Endothelial cell (in vitro differentiated cells): ENCODE results near the gene DLGAP1. TPM values are rescaled to one million over a fixed set of nuclear protein-coding genes. Genes with fewer than 3 reads are reported as not detected.

ENCODE experiments used
- DNase-seq: peaks from one replicate; pipeline ENCODE4 v3.0.0; 2021; ENCODE audit warnings: low spot score
- H3K27ac Mint-ChIP-seq: one replicate; pipeline ENCODE4 v1.8.0; 2021; ENCODE audit warnings: mixed read lengths, inconsistent platforms; ENCODE audit not compliant: unreplicated experiment
- H3K27me3 Mint-ChIP-seq: one replicate; pipeline ENCODE4 v1.8.0; 2021; ENCODE audit warnings: mild to moderate bottlenecking, moderate library complexity, mixed read lengths, inconsistent platforms; ENCODE audit not compliant: unreplicated experiment
- H3K36me3 Mint-ChIP-seq: one replicate; pipeline ENCODE4 v1.8.0; 2021; ENCODE audit warnings: mild to moderate bottlenecking, low read depth, mixed read lengths, inconsistent platforms; ENCODE audit not compliant: unreplicated experiment
- H3K4me1 Mint-ChIP-seq: one replicate; pipeline ENCODE4 v1.8.0; 2021; ENCODE audit warnings: mild to moderate bottlenecking, mixed read lengths, inconsistent platforms; ENCODE audit not compliant: unreplicated experiment
- H3K4me3 Mint-ChIP-seq: one replicate; pipeline ENCODE4 v1.8.0; 2021; ENCODE audit warnings: mild to moderate bottlenecking, mixed read lengths, inconsistent platforms; ENCODE audit not compliant: unreplicated experiment
- H3K9me3 Mint-ChIP-seq: one replicate; pipeline ENCODE4 v1.8.0; 2021; ENCODE audit warnings: mixed read lengths, inconsistent platforms; ENCODE audit not compliant: unreplicated experiment
- total RNA-seq: library from RNA; stranded (reverse); fragmentation: NEBNext Ultra II Directional; extraction: Animal tissue kit (Norgen Biotek cat#: 25700); gene quantifications from one replicate; pipeline ENCODE4 v1.2.1, GENCODE V29; 2021; ENCODE audit not compliant: unreplicated experiment
- TF ChIP-seq, protein P1 (sequence below): fragments of 200-600 bp; sonication (generic); IDR thresholded peaks from one replicate; pipeline ENCODE4 v1.5.0; 2021; ENCODE audit warnings: antibody characterized with exemption; ENCODE audit not compliant: unreplicated experiment

Gene DLGAP1
- total RNA-seq, 1 donor from 2014 or later, result 1.8 TPM

- peaks cover 3% of the 10 kb centered on the region for H3K27me3 Mint-ChIP-seq
- H3K4me1 Mint-ChIP-seq, result peaks cover 38% of the 10 kb centered on the region
- peak overlapping the region; percentile 62 for H3K4me3 Mint-ChIP-seq
- peaks cover 51% of the 10 kb centered on the region for H3K36me3 Mint-ChIP-seq
- H3K27ac Mint-ChIP-seq, result no peak overlapping the region
- DNase-seq, result no peak
- TF ChIP-seq, protein P1, sequence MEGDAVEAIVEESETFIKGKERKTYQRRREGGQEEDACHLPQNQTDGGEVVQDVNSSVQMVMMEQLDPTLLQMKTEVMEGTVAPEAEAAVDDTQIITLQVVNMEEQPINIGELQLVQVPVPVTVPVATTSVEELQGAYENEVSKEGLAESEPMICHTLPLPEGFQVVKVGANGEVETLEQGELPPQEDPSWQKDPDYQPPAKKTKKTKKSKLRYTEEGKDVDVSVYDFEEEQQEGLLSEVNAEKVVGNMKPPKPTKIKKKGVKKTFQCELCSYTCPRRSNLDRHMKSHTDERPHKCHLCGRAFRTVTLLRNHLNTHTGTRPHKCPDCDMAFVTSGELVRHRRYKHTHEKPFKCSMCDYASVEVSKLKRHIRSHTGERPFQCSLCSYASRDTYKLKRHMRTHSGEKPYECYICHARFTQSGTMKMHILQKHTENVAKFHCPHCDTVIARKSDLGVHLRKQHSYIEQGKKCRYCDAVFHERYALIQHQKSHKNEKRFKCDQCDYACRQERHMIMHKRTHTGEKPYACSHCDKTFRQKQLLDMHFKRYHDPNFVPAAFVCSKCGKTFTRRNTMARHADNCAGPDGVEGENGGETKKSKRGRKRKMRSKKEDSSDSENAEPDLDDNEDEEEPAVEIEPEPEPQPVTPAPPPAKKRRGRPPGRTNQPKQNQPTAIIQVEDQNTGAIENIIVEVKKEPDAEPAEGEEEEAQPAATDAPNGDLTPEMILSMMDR, result no peak
- H3K9me3 Mint-ChIP-seq, result no peaks in the 10 kb centered on the region
Measured at GRCh38 chr18:3460823-3461398, 994.2 kb downstream of the DLGAP1 start.

DNA sequence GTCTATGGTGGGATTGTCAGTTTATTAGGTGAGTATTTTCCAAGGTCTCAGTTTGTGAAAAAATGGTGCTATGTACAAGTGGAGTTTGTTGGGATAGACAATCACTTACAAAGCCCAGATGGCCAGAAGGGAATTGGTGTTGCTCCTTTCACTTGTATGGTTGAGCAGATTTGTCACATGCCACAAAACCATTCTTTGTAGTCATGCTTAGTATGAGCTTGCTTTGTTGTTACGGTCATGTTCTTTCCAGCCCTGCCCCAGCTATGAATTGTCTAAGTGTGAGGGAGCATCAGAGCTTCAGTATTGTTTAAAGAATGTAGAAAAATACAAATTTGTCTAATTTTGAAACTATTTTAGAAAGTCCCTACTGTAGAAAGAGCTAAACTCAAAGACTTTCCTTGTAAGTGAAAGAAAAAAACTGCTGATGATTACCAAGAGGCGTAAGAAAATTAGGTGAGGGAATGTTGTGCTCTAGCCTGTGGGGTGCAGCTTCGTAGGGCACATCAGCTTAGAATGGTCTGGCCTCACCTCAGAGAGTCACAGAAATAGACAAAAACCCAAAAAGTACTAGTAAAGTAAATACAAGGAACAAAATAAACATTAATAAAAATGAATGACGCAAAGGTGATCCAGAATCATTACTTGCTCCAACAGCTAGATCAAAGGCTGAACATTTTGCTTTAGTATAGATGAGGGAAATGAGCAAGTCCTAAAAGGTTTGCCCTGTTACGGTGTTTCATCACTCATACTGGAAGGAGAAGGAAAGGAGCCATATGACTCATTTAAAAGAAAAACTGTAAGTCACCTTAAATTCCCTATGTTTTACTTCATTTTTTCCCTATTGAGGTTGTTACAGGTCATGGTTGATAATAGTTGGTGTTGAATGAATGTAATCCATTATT, 995.9 kb downstream of the DLGAP1 start:
- H3K36me3 Mint-ChIP-seq, result peaks cover 52% of the 10 kb centered on the region
- H3K4me1 Mint-ChIP-seq, result peaks cover 51% of the 10 kb centered on the region
- no peak for DNase-seq
- H3K4me3 Mint-ChIP-seq, result peak overlapping the region; percentile 48
- peak overlapping the region; percentile 70 for H3K27ac Mint-ChIP-seq
- TF ChIP-seq, protein P1, result no peak
- H3K27me3 Mint-ChIP-seq, result peaks cover 9% of the 10 kb centered on the region
- H3K9me3 Mint-ChIP-seq, result no peaks in the 10 kb centered on the region

GRCh38 chr18:3458378-3458777, 996.7 kb downstream of the DLGAP1 start:
- H3K4me1 Mint-ChIP-seq, result peaks cover 51% of the 10 kb centered on the region
- H3K27ac Mint-ChIP-seq, result peak overlapping the region; percentile 70
- TF ChIP-seq, protein P1, result no peak
- H3K9me3 Mint-ChIP-seq, result no peaks in the 10 kb centered on the region
- peaks cover 52% of the 10 kb centered on the region for H3K36me3 Mint-ChIP-seq
- H3K4me3 Mint-ChIP-seq, result peak overlapping the region; percentile 68
- peaks cover 9% of the 10 kb centered on the region for H3K27me3 Mint-ChIP-seq
- DNase-seq, result no peak

- no peak for DNase-seq
- H3K9me3 Mint-ChIP-seq, result no peaks in the 10 kb centered on the region
- peaks cover 57% of the 10 kb centered on the region for H3K4me1 Mint-ChIP-seq
- H3K4me3 Mint-ChIP-seq, result peak overlapping the region; percentile 54
- H3K27ac Mint-ChIP-seq, result peak overlapping the region; percentile 18
- H3K36me3 Mint-ChIP-seq, result peaks cover 58% of the 10 kb centered on the region
- TF ChIP-seq, protein P1, result no peak
- peaks cover 15% of the 10 kb centered on the region for H3K27me3 Mint-ChIP-seq
Measured at GRCh38 chr18:3457261-3457724, 997.8 kb downstream of the DLGAP1 start.

DNA sequence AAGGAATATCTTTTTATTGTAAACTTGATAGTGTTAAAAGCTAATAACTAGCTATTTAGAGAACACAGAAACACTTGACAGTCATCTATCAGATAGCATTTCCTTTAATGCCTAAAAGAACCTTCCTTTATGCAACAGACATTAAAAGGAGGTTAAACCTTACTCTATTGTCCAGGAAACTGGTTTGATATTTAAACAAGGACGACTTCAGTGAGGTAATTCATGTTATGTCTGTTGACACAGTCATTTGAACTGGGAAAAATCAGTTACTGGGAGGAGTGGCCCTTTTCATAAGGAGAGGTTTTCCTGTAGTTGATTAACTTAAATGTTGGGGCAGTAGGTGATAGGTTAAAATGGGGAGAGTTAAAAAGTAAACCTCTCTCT, 998.4 kb downstream of the DLGAP1 start:
- TF ChIP-seq, protein P1, result no peak
- Mint-ChIP-seq H3K27me3 (peaks cover 16% of the 10 kb centered on the region), H3K36me3 (peaks cover 54% of the 10 kb centered on the region), H3K4me3 (peak overlapping the region; percentile 83), H3K9me3 (no peaks in the 10 kb centered on the region), H3K4me1 (peaks cover 58% of the 10 kb centered on the region), H3K27ac (peak overlapping the region; percentile 73)
- DNase-seq, result no peak
